Right lobe of liver (tissue), 6 donors: ENCODE measurements around the gene PRRG3. TPM values are rescaled to one million over a fixed set of nuclear protein-coding genes. Genes with fewer than 3 reads are reported as not detected.
"Not testable (repeated sequence)": the region's sequence is repeated elsewhere in the genome, so short reads cannot be mapped to it uniquely, and the experiment has no call there.

Source experiments
- ATAC-seq, 4 donors: fragments of 200-7000 bp; cut with Tn5 transposase; one replicate each; pipeline ENCODE4 v1.9.1; 2020; ENCODE audit warnings: mild to moderate bottlenecking in 4 of 4, moderate library complexity in 4 of 4
- DNase-seq, 3 donors: peaks; one replicate each; pipeline ENCODE4 v3.0.0-alpha.2; 2020
- H3K27ac ChIP-seq, 3 donors: fragments of 200-600 bp; one replicate each; pipeline ENCODE4 v1.8.0; 2022
- H3K27me3 ChIP-seq, 2 donors: fragments of 200-600 bp; one replicate each; pipeline ENCODE4 v1.8.0; 2022
- H3K36me3 ChIP-seq, 4 donors: fragments of 200-600 bp; sonication (generic) in 1 of 4; one replicate each; pipeline versions ENCODE4 v1.5.1 to v1.8.0; 2017 to 2022; ENCODE audit warnings: control low read depth in 1 of 4
- H3K4me1 ChIP-seq, 4 donors: fragments of 200-600 bp; sonication (generic) in 1 of 4; one replicate each; pipeline versions ENCODE4 v1.5.1 to v1.8.0; 2017 to 2022; ENCODE audit warnings: control low read depth in 1 of 4
- H3K4me3 ChIP-seq, 3 donors: fragments of 200-600 bp; one replicate each; pipeline ENCODE4 v1.8.0; 2022
- H3K9me3 ChIP-seq, 4 donors: fragments of 200-600 bp; sonication (generic) in 1 of 4; one replicate each; pipeline versions ENCODE4 v1.5.1 to v1.8.0; 2017 to 2022; ENCODE audit warnings: control low read depth in 1 of 4
- CTCF ChIP-seq, 4 donors: fragments of 200-600 bp in 3 of 4; fragments of 450-650 bp in 1 of 4; IDR thresholded peaks; one replicate each; pipeline versions ENCODE4 v1.5.1 to v1.8.0; 2016 to 2022; ENCODE audit warnings: antibody characterized with exemption in 4 of 4, mild to moderate bottlenecking in 2 of 4
- POLR2A ChIP-seq: fragments of 450-650 bp; IDR thresholded peaks from one replicate; pipeline ENCODE4 v1.6.1; 2017; ENCODE audit warnings: antibody characterized with exemption, mild to moderate bottlenecking
- WGBS: methylation state at CpG from one replicate; pipeline ENCODE4 v1.1.6; 2018; ENCODE audit warnings: low coverage, low lambda C conversion rate; ENCODE audit not compliant: insufficient coverage; ENCODE audit errors: missing lambda C conversion rate; 5-methylcytosine and 5-hydroxymethylcytosine counted together
- intact Hi-C, 2 donors: fragments of 100-400 bp; cut with DNase I; formaldehyde crosslinking; loops; one replicate each; pipeline versions ENCODE4 v1.11.2 to v1.14.1; 2022
- total RNA-seq, 6 experiments: library from RNA; depleted of rRNA in 2 of 6; stranded (reverse); fragments of >200 nt in 2 of 6; fragmentation: NEBNext Ultra II Directional in 3 of 6; extraction: Animal tissue kit (Norgen Biotek cat#: 25700) in 3 of 6; gene quantifications; one replicate each; pipeline versions ENCODE4 v1.1.0 to v1.2.4, GENCODE V29; 2016 to 2023
- donor health status: DM: no; HTN: yes; CAD: no.
- donor health status: DM: no; HTN: no; CAD: no.
- donor health status: DM: no; HTN: no; CAD: no.
- donor health status: DM: no; HTN: yes; CAD: no.
- donor health status: DM: no; HTN: yes; CAD: no.

Gene PRRG3
- total RNA-seq, 6 experiments from 2014 or later = 0.02 to 0.30 (median 0.07) TPM; not detected in 3

GRCh38 chrX:151695583-151696340 lies 504 bp downstream of the PRRG3 start:
- H3K27ac ChIP-seq = no peak overlapping the region
- TF ChIP-seq CTCF (IDR thresholded peaks at IDR 0.05) (no peak), POLR2A (no peak)
- DNase-seq (no peak), ATAC-seq (no peak)
- intact Hi-C loops = no loop called here
- H3K4me3 ChIP-seq = no peak overlapping the region
- no peaks in the 10 kb centered on the region for H3K4me1 ChIP-seq
- H3K27me3 ChIP-seq = no peaks in the 10 kb centered on the region
- H3K36me3 ChIP-seq = no peaks in the 10 kb centered on the region
- no peaks in the 10 kb centered on the region for H3K9me3 ChIP-seq
- 21% methylated on average over 11 of the region's 19 CpGs for WGBS

- H3K27me3 ChIP-seq, DNase-seq, H3K36me3 ChIP-seq, ATAC-seq, H3K4me3 ChIP-seq, H3K27ac ChIP-seq, intact Hi-C loops, H3K9me3 ChIP-seq, H3K4me1 ChIP-seq: not testable (repeated sequence)
- 75% methylated on average over 8 of the region's 8 CpGs for WGBS
These were observed 1.8 kb downstream of the PRRG3 start for GRCh38 chrX:151697082-151697481.

- H3K4me1 ChIP-seq = no peaks in the 10 kb centered on the region
- 43% methylated on average over 4 of the region's 4 CpGs for WGBS
- ATAC-seq (no peak), DNase-seq (no peak)
- H3K36me3 ChIP-seq = no peaks in the 10 kb centered on the region
- no peak overlapping the region for H3K27ac ChIP-seq
- no peaks in the 10 kb centered on the region for H3K27me3 ChIP-seq
- intact Hi-C loops = no loop called here
- TF ChIP-seq CTCF (IDR thresholded peaks at IDR 0.05) = no peak
- no peak for TF ChIP-seq POLR2A
- H3K4me3 ChIP-seq = no peak overlapping the region
- H3K9me3 ChIP-seq = no peaks in the 10 kb centered on the region
These were observed 2.3 kb downstream of the PRRG3 start for GRCh38 chrX:151697522-151697921.

GRCh38 chrX:151698485-151698884 lies 3.2 kb downstream of the PRRG3 start:
- H3K4me1 ChIP-seq = no peaks in the 10 kb centered on the region
- no peaks in the 10 kb centered on the region for H3K9me3 ChIP-seq
- no peaks in the 10 kb centered on the region for H3K27me3 ChIP-seq
- no peaks in the 10 kb centered on the region for H3K36me3 ChIP-seq
- no peak overlapping the region for H3K4me3 ChIP-seq
- DNase-seq (no peak), ATAC-seq (no peak)
- WGBS = 51% methylated on average over 4 of the region's 6 CpGs
- H3K27ac ChIP-seq = no peak overlapping the region
- TF ChIP-seq CTCF (IDR thresholded peaks at IDR 0.05) (no peak), POLR2A (no peak)
- intact Hi-C loops = no loop called here

GRCh38 chrX:151699746-151700145 lies 4.5 kb downstream of the PRRG3 start:
- H3K27ac ChIP-seq = no peak overlapping the region
- WGBS = 73% methylated on average over 3 of the region's 9 CpGs
- ATAC-seq = no peak
- TF ChIP-seq POLR2A (no peak), CTCF (IDR thresholded peaks at IDR 0.05) (no peak)
- no peaks in the 10 kb centered on the region for H3K36me3 ChIP-seq
- H3K4me1 ChIP-seq = no peaks in the 10 kb centered on the region
- H3K27me3 ChIP-seq = no peaks in the 10 kb centered on the region
- intact Hi-C loops = no loop called here
- no peak overlapping the region for H3K4me3 ChIP-seq
- DNase-seq = no peak
- no peaks in the 10 kb centered on the region for H3K9me3 ChIP-seq
